Activated T-cell treated with anti-CD3 and anti-CD28 coated beads for 24 hours (primary cell): ENCODE measurements around the gene BRD2.

Experiments used
- DNase-seq: peaks from one replicate; pipeline ENCODE4 v3.0.0-alpha.2; 2020; ENCODE audit warnings: low read depth

BRD2 gene

GRCh38 chr6:32993363-32993973, 25.1 kb downstream of the BRD2 start:
- DNase-seq = no peak

GRCh38 chr6:32995448-32995847, 27.1 kb downstream of the BRD2 start:
- DNase-seq = no peak

- no peak for DNase-seq
These were observed 31.7 kb downstream of the BRD2 start for GRCh38 chr6:33000055-33000454.

DNA sequence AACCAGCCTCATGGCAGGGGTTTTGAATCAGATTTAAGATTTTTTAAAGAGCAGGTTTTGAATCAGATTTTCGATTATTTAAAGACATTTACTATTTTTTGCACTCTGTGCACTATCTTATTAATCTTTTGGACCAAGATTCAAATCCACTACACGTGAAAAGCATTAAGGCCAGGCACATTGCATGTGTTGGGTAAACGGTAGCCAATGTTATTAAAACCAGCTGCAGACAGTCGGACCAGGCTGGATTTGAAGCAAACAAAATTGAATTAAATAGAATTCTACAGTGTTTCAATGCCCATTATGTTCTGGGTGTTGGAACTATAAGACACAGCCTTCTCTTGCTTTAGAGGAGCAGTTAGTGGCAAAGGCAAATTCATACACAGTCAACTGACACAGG, 33.3 kb downstream of the BRD2 start:
- no peak for DNase-seq

DNA sequence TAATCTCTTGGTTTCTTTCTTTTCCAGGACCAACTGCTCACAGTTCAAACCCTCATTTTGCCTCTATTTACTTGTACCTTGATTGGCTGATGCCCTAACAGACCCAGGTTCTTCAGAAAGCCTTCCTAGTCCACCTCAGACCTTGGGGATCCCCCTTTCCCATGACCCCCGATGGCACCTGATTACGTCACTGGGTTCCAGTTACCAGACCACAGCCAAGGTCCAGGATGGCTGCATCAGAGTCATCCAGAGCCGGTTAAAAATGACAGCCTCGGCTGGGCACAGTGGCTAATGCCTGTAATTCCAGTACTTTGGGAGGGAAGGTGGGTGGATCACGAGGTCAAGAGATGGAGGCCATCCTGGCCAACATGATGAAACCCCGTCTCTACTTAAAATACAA, 36.5 kb downstream of the BRD2 start:
- no peak for DNase-seq

GRCh38 chr6:33007831-33008400, 39.5 kb downstream of the BRD2 start:
- DNase-seq = no peak

DNA sequence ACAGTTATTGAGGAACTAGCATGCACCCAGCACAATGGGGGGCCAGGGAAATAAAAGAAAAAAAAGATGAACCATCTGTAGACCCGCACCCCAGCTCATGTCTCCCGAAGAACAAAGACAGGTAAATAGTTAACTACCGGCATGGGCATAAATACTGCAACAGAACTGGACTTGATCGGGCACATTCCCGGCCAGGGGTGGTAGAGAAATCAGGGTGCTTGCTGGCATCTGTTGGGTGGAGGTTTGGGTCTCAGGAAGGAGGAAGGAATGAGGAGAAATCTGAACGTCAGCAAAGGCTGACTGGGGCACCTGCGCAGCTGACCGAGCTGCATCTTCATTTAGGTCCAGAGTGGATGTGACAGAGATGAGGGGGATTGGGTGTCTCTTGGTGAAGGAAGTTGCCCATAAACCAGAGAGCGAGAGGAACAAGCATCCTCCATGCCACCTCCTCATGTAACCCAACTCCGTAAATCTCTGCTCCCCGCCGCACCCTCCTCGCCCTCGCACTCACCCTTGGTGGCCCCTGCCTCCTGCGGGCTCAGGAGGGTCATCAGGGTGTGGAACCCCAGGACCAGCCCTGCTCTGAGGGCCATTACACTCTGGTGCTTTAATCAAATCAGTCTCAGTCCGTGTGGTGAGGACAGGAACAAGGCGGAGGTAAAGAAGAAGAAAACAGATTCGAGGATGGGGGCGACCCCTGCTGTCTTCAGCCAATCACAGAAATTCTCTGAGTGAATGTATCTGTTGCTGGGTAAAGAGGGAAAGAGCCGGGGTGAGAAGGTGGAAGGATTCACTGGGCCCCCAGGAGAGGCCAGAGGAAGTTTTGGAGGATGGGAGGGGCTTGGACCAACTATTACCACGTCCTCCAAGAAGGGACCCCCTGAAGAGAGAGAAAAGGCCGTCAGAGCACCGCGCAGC, 40.8 kb downstream of the BRD2 start, which contains the start of gene HLA-DOA:
Gene HLA-DOA (minus strand): TSS at position 648 of the 918 bp plus-strand sequence.
- peak; percentile 28 for DNase-seq

DNA sequence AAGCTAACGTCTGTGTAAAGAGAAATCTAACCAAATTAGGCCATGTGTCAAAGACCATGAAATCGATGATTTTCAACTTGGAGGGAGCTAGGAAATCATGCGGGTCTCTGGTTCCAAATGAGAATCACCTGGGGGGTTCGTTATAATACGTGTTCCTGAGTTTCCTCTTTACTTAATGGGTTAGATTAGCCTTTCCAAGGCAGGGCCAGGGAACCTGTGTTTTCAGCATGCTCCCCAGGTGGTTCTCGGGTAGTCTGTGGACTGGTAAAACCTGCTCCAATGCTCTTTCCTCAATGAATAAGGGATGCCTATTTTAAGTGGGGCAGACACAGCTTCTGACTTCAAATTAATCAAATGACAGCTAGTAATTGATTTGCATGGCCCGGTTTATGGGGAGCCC, 42.0 kb downstream of the BRD2 start:
- DNase-seq = no peak

DNA sequence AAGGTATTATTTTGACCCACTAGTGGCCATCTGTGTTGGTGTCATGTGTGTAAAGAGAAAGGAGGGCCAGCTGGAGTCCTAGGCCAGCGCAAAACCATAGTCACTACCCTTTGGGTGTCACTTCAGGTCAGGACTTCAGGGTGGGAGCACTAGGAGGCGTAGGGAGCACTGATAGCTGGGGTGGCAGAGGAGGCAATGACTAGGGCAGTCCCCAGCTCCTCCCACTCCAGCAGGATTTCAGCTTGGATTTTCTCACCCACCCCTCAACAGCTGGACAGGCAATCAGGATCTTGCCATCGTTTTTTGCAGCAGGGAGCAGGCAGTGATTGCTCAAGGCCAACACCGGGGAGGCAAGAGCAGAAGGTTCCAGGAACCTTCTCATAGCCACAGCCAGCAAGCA, 45.2 kb downstream of the BRD2 start:
- DNase-seq = no peak

DNA sequence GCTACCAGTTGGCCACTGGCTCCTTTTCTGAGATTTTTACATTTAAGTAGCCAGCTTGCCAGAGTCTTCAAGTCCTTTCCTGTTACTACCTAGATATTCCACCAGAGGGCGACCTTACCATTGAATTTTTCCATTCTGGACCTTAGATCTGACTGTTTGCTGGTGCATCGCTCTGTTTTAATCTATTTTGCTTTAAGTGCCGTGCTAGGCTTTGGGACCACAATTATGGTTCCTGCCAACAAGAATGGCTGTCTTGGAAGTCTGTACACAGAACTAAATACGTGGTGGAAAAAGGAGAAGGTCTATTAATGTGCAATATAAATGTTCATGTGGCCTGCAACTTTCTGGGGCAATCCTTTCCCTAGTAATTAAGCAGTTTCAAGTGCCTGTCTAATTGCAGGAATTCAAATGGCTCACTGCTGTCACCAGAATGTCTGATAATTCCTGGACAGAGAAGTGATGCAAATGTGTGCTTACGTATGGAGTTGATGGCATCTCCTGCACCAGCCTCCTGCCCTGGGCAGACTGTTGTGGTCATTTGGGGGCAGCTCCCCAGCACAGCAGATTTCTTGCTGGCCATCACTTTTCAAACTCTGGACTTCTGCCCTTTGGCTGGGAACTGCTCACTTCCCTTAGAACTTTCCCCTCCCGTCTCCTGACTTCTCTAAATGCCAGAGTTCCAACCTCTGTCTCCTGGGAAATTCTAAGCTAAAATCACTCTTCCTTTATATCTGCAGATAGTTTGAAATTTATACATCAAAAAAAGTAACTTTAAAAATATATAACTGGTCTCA, 46.6 kb downstream of the BRD2 start:
- DNase-seq = peak; percentile 44

- no peak for DNase-seq
These were observed 47.4 kb downstream of the BRD2 start for GRCh38 chr6:33015798-33016197.

DNA sequence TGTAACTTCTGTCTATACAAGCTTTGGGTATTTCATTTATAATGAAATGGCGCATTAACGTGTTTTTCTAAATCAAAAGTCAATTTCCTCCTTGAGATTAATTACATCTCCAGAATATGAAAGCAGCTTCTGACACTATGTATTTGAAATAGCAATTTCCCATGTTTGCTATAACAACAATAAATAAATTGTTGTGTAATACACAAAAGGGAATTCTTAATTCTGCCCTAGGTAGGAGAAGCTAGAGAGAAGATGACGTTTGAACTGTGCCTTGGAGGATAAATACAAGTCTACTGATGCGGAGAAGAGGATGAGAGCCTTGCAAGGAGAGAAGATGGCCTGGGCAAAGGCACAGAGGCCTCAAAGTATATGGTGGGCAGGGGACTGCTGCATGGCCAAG, 48.6 kb downstream of the BRD2 start:
- DNase-seq = no peak

- no peak for DNase-seq
These were observed 49.4 kb downstream of the BRD2 start for GRCh38 chr6:33017694-33018353.

DNA sequence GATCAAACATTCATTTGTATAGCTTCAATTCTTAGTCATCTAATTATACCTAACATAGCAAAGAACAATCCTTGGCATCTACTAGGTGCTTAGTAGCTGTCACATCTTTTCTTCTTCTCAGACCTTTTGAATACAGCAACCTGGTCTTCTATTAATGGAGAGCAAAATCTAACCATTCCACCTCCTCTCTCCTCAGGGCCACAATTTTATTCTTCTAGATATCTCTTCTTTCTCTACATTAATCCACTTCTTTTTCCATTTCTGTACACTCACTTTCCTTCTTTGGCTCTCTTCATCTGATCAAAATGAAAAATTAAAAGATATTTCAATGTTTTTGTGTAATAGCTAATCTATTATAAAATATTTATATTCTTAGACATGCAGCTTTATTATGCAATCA, 50.0 kb downstream of the BRD2 start:
- no peak for DNase-seq

DNA sequence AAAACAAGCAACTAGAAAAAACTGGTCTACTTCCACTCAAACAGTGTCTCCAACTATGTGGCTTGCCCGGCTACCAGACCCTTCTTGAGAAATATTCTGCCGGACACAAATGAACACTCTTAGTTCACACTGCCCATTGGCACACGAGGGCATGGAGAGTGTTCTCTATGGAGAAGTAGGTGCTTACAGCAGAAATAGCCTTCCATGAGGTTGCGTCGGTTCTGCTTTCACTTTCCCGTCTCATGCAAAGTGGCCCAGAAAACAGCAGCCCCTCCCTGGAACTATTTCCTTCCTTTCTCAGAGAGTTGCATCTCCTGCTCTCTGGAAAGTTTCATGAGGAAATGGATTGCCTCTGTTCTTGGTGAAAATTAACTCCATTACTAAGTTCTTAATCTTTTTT, 50.5 kb downstream of the BRD2 start:
- DNase-seq = no peak

DNA sequence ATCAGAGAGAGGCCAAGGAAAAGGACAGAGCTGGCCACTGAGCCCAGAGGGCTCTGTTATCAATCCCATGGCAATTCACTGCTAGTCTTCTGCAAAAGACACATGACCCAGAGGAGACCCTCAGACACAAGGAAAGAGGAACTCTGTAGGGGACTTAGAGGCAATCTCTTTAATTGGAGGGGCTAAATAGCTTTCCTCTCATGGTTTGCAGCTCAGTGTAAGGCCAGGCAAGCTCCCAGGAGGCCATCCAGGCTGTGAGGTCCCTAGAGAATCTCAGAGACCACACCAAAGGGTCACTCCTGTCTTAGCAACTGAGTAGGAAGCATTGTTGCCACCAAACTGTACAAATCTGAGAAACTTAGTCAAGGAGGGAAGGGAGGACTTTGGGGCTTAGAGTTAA, 51.0 kb downstream of the BRD2 start:
- DNase-seq = no peak

- DNase-seq = no peak
These were observed 53.5 kb downstream of the BRD2 start for GRCh38 chr6:33021917-33022316.

GRCh38 chr6:33023536-33023935, 55.1 kb downstream of the BRD2 start:
- no peak for DNase-seq

DNA sequence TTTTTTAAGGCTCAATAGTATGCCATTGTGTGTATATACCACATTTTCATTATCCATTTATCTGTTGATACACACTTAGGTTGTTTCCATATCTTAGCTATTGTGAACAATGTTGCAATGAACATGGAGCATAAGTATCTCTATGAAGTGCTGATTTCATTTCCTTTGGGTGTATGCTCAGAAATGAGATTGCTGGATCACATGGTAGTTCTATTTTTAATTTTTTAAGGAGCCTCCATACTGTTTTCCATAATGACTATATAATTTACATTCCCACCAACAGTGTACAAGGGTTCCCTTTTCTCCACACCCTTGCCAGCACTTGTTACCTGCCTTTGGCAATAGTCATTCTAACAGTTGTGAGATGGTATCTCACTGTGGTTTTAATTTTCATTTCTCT, 56.1 kb downstream of the BRD2 start:
- no peak for DNase-seq

DNA sequence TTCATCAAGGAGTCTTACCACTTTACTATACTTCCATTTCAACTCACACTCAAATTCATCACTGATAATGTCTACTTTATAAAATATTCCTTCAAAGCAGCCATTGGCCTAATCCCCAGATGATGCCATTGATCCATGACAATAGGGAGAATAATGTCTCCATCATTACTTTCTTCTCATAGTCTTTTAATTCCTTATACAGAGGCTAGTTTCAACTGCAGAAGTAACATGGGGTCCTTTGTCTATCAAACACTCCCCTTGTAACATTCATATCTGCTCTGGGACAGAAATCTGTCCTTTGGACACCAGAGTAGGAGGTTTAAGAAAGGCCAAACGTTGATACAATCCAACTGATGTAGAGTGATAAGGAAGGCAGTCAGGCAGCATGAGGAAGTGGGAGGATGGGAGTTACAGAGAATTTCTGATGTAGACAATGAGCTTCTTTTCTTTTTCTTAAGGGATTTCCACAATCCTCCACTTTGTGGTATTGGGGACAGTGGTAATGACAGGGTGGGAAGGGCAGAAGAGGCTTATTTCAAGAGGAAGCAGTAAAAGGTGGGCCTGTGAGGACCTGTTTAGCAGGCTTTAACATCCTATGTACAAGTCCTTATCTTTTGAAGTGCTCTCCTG, 59.9 kb downstream of the BRD2 start:
- no peak for DNase-seq
